HG03060 (cell line): ENCODE measurements around the gene CCL11.
"Not testable (repeated sequence)": the region's sequence is repeated elsewhere in the genome, so short reads cannot be mapped to it uniquely, and the experiment has no call there.

ENCODE experiments used
- ATAC-seq: cut with Tn5 transposase; IDR thresholded peaks from one replicate; pipeline ENCODE4 v1.9.1; 2021; ENCODE audit warnings: low read depth, moderate number of reproducible peaks; ENCODE audit not compliant: unreplicated experiment

Gene CCL11

GRCh38 chr17:34305606-34306005 is 20.1 kb downstream of the CCL11 start:
- ATAC-seq = no peak

DNA sequence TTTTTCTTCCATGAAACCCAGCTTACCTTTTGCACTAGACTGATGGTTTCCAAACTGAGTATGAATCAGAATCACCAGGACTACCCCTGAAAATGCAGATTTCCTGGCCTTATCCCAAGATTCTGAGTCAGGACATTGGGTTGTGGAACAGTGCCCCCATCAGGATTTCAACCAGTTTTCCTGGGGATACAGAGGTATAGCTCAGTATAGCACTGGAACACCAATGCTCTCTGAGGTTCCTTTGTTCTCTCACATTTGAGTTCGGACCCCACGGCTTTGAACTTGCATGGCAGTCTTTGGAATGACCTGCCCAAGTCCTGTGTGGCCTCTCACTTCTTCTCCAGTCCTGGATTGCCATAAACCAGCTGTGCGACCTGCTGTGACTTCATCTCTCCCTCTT is 20.9 kb downstream of the CCL11 start:
- no peak for ATAC-seq

DNA sequence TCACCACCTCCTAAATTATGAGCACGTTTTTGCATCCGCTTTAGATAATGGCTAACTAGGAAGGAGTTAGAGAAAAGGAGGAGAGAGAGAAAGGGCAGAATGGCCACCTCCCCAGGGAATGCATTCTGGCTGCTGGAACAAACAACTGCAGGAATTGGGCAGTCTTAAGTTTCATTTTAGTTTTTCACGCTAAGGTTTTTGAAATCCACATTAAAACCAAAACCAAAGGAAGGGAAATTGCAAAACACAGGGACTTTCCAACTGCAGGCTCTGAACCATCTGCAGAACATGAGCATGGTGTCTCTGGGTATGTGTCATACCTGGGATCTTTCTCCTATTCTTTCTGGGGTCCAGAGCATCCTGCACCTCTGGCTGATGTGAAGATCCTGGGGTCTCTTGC is 21.6 kb downstream of the CCL11 start:
- no peak for ATAC-seq

DNA sequence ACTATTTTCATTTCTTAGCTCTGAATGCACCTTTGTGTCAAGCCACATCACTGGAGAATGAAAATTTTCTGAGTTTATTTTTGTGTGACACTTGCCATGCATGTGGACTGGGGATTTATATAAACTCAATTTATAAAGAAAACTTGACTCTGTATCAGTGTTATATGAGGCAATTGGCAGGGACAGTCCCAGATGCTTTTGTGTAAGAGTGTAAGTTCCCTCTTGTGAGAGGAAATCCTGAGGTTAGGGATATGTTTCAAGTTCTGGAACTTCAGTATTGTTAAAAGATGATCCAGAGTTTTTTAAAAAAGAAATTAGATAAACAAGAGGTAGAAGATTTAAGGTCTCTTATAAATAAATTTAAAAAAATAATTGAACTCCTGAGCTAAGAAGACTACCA is 22.8 kb downstream of the CCL11 start:
- ATAC-seq = no peak

DNA sequence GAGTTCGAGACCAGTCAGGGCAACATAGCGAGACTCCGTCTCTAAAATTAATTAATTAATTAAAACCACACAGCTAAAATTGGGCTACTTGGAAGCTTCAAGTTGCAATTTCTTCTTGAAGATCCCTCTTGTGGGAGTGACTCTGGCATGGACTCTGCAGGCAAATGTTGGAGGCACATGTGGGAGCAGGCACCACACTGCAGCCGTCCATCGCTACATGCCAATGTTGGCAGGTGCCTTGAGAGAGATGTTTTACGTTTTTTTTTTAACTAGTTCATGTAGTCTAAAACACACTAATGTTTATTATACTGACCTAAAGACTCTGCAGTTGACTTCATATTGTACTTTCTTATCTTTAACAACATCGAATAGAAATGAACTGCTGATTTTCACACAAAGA is 25.7 kb downstream of the CCL11 start:
- no peak for ATAC-seq

DNA sequence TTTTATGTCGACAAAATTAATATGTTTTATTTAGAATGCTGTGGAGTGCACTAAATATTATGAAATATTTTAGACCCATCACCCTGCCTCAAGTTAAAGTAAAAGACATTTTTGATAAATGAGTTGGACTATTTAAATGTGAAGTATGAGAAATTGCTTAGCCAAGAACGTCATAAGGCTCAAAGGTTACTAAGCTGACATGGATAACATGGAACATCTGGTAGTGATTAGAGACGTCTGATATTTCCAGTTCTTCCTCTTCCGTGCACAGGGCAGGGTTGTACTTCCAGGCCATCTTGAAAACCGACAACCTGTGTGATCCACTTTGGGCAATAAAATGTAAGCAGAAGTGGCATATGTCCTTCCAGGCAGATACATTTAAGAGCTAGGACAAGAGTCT is 26.5 kb downstream of the CCL11 start:
- no peak for ATAC-seq

DNA sequence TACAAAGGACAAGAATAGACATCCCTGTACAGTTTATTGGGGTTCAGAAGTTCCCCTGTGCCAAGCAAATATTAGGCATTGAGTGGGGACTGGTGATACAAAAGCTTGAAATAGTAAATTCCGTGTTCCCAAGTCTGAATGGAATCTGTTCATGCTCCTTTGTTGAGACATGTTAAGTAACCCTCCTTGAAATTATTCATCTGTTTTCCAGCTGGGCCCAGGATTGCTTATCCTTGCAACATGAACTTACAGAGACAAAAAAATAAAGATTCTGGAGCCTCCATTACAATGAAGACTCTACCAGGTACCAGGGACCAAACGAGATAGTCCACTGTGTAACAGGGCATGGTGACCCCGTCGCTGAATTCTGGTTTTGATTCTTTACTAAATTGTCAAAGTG is 27.6 kb downstream of the CCL11 start:
- ATAC-seq = no peak

- no peak for ATAC-seq
Measured at GRCh38 chr17:34314279-34314678, 28.7 kb downstream of the CCL11 start.

GRCh38 chr17:34318474-34318873 is 32.9 kb downstream of the CCL11 start:
- ATAC-seq = no peak

- ATAC-seq = no peak
Measured at GRCh38 chr17:34319039-34319483, 33.5 kb downstream of the CCL11 start, which contains the start of gene CCL8. CCL8 (plus strand) TSS chr17:34319435; CDS start chr17:34319502, 67 bp downstream.

DNA sequence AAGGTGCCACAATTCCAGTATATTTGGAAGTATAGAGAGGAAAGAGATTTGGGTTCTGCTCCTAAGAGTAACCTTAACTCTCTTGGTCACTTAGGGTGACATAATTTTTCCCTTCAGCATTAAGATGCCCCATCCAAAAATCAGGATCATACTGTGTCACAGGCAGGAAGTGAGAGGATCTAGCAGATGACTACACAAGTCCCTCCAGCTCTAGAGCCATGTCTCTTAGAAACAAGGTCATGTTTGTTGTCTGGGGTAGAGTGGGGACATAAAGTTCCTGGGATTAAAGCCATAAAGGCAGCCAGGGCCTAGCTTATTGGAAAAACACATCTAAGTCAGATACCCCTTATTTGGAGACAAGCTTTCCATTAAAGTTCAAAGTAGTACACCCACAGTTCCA is 36.4 kb downstream of the CCL11 start:
- no peak for ATAC-seq

- not testable (repeated sequence) for ATAC-seq
Measured at GRCh38 chr17:34327580-34327979, 42.0 kb downstream of the CCL11 start.

GRCh38 chr17:34337701-34338100 is 52.2 kb downstream of the CCL11 start:
- ATAC-seq = no peak
